HG03457 (cell line): Measurements from ENCODE around the gene MRPL44.

Source experiments
- ATAC-seq: cut with Tn5 transposase; IDR thresholded peaks from one replicate; pipeline ENCODE4 v1.9.1; 2021; ENCODE audit warnings: moderate number of reproducible peaks; ENCODE audit not compliant: unreplicated experiment

The MRPL44 gene

DNA sequence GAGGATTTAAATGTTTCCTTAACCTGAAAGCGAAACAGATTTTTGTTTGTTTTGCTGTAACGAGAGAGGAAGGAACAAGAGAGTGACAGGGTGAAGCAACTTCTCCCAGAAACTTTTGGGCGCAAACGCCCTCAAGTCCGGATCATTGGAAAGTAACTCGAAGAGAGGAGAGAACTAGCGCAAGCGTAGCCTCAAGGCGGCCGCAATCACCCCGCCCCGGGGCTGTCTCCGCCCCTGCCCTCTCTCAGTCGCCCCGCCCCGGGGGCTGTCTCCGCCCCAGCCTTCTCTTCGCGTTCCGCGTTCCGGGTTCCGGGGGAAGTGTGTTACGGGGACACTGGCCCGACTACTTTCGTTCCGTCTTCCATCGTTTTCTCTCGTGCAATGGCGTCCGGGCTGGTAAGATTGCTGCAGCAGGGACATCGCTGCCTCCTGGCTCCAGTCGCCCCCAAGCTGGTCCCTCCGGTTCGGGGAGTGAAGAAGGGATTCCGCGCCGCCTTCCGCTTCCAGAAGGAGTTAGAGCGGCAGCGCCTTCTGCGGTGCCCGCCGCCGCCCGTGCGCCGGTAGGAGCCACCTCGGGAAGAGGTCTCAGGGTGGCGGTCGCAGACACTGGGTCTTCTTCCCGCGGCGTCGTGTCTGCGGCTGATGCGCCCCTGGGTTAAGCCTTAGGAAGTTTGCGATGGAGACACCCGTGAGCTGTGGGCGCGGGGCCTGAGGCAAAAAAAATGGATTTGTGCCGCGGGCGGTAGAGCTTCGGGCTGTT, at the start of gene MRPL44:
Gene MRPL44 (plus strand): TSS at position 372 of the 760 bp plus-strand sequence. CDS start 10 bp downstream, at position 382.
- ATAC-seq, result peak; percentile 89

DNA sequence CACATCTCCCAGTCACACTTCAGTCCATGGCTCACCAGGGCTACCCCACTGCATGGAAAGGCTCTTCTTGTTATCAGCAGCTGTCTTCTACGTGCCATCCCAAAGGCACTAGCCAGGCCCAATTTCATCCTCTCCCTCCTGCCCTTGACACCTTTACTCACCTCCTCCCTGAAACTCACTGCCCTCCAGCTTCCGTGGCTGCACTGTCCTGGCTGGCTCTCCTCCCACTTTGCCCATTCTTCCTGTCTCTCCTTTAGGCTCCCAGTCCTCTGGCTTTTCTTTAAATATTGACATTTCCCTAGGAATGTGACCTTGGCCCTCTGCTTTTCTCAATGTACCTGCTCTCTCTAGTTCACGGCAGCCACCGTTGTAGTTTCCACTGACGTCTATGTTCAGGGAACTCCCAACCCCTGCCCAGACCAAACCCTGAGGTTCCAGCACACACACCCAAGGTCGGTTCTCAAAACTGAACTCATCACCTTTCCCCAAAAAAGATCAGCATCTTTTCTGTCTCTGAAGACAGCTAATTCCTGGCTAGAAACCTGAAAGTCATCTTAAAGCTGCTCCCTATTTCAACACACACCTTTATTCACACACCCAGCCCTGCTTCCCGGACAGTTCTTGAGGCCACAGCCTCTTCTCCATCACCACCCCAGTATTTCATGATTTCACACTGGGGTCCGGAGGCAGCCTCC, 48.8 kb upstream of the MRPL44 start:
- no peak for ATAC-seq

DNA sequence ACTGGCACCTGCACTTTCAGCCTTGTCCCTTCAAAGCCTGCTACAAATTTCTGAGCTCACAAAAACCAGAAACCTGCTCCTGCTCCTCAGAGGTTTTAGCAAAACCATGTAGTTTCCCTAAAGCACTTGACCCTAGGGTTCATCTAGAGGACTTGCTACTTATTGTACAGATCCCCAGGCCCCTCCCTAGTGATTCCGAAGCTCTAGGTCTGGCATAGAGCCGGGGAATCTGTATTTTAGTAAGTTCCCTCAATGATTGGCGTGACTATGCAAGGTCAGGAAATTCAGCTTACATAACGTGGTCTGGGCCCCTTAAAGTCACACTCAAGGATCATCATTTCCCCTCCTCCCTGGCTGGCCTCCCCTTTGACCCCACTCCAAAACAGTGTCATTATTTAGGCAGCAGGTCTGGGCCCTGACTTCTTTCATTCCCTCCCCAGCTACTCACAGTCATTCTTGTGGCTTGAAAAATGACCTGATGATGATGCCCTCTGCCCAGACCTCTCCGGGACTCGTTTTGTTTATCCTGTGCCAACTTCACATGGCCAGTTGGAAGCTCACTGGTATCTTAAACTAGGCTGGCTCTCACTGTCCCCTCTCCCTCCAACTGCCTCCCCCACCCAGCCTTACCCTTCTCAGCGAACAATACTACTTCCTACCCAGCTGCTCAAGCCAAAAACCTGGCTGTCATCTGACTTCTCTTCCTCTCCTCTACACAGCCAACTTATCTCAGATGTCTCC, 48.1 kb upstream of the MRPL44 start:
- no peak for ATAC-seq

DNA sequence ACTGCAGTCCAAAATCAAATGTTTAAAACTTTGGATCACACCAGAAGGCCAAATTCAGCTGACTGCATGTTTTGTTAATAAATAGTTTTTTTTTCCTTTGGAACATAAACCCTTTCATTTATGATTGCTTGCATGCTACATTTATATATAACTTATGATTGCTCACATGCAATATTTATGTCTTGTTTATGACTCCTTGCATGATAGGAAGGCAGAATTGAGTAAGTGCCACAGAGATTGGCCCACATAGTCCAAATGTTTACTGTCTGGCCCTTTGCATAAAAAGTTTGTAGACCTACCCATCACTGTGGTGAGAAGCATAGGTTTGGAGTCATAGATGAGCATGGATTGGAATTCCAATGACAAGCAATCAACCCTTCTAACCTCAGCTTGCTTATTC, 42.9 kb upstream of the MRPL44 start:
- no peak for ATAC-seq

DNA sequence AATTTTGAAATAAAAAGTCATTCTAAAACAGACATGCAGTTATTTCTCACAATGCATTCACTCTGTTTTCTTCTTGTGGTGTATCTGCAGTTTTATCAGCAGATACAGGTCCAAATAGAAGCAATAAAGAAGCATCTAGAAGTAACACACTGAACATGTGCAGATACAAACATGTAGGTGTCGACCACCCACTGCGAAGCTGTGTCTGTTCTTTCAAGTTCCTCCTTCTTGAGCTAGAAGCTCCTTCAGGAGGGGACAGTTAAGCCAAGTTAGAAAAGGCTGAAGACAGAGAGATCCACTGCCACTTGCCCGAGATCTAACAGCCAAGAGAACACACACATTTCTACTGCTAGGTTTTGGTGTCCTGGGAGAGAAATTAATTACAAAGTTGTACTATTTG, 42.2 kb upstream of the MRPL44 start:
- ATAC-seq, result no peak

DNA sequence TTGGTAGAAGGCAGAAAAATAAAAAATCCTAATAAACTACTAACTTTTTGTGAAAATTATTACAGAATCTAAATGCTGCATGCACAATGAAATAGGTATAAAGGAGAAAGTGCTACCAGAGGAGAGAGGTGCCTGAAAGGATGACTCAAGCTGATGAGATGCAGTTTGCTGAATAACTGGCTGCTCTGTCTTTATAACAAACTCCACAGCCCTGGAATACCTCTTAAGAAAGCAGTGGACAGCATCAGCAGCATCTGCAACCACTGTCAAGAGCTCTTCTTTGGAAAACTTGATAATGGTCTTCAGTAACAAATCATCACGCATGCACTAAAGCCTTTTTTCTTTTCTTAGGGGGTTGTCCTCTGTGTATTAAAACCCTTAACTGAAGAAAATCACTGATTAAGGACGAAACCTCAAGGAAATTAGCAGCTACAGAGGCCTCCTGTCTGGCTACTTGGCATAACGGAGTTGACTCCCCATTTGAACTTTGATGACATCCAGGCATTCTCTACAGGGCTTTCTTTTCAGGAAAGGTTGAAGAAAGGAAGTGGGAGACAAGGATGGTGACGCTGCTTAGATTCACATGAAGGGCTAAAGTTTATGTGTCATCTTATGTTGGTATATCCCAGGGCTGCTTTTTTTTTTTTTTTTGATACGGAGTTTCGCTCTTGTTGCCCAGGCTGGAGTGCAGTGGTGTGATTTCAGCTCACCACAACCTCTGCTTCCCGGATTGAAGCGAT, 40.9 kb upstream of the MRPL44 start:
- no peak for ATAC-seq

DNA sequence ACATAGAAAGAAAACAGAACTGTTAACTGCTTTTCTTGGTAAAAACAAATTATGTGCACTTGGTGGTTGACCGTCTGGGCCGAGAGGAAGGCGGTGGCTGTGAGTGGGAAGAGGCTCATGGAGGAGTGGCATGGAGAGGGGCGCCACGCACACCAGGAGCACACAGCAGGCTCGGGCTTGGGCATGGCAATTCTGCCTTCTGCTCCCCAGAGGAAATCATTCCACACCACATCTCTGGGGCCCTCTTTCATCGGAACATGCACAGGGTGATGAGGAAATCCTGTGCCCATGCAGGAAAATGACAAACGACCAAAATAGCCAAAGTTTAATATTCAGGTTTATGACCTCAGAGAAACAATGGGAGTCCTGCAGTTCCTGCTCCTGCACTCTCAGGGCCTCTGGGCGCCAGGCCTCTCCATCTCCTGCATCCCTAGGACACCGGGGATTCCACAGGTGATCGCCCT, 38.6 kb upstream of the MRPL44 start:
- no peak for ATAC-seq

DNA sequence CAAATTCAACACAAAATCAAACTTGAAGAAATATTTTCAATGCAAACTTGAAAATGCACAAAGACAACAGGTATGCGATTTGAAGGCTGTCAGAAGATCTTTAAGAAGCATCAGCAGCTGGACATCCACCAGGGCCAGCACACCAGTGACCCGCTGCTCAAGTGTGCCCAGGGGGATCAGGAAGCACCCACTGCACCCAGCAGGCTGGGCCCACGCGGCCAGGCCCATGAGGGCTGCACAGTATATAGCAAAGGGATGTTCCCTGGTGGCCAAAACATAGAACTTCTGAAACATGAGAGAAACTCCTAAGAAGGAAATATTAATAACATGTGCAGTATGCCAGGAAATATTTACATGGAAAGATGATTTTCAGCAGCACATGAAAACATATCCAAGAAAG, 37.2 kb upstream of the MRPL44 start:
- ATAC-seq, result no peak

DNA sequence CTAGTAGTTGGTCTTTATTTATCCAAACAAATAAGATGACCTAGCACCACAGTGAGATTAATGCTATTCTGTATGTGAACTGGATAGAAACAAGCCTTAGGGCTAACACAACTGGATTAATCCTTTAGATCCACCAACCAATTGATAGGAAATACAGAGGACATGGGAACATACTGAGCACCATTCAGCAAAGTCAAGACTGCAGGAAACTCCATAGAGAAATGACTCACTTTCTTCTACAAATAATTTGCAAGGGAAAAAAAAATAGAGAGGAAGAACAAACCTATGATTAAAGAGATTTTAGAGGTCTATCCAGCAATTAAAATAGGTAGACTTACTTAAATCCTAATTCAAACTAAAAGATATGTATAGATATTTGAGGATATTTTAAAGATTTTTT, 36.1 kb upstream of the MRPL44 start:
- no peak for ATAC-seq

DNA sequence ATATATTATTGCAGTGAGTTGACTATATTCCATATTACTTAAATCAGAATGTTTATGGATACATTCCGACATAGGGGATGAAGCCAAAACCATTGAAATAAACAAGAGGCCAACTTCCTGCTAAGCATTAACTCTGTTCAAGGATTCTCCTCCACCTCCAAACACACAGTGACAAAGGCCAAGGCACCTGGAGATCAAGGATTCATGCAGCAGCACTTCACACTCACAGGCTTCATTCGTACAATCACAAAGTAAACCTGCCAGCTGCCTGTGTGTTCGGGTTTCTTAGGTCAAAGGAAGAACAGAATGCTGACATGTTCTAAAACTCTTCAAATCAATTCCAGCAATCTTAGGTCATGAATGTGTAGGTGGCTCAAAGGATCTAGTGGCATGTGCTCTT, 35.0 kb upstream of the MRPL44 start:
- no peak for ATAC-seq

DNA sequence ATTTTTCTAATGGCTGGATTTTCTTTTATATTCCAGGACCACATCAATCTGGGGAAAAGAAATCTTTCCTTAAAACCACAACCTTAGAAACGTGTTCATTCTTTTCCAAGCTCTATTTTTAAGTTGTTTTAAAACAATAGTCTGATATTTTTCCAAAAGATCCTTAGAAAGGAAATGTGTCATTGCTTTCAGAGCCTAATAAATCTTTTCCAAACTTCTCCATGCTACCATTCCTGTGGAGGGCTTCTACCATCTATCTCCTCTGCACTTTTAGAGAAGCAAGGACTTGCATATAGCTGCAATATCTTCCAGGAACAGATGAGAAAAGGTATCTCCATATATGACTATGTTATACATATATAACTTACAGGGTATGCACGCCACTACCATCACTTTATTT, 33.3 kb upstream of the MRPL44 start:
- ATAC-seq, result no peak

DNA sequence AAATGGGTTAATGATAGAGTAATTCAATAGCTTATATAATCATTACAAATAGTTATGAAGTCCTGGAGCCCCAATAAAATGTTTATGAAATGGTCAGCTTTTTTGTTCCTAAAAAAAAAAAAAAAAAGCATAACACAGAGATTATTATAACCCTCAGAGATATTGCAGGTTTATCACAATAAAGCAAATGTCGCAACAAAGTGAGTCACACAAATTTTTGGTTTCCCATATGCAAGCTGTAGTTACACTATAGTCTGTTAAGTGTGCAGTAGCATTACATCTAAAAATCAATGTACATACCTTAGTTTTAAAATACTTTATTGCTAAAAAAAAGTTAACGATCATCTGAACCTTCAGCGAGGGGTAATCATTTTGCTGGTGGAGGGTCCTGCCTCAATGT, 32.2 kb upstream of the MRPL44 start:
- no peak for ATAC-seq

DNA sequence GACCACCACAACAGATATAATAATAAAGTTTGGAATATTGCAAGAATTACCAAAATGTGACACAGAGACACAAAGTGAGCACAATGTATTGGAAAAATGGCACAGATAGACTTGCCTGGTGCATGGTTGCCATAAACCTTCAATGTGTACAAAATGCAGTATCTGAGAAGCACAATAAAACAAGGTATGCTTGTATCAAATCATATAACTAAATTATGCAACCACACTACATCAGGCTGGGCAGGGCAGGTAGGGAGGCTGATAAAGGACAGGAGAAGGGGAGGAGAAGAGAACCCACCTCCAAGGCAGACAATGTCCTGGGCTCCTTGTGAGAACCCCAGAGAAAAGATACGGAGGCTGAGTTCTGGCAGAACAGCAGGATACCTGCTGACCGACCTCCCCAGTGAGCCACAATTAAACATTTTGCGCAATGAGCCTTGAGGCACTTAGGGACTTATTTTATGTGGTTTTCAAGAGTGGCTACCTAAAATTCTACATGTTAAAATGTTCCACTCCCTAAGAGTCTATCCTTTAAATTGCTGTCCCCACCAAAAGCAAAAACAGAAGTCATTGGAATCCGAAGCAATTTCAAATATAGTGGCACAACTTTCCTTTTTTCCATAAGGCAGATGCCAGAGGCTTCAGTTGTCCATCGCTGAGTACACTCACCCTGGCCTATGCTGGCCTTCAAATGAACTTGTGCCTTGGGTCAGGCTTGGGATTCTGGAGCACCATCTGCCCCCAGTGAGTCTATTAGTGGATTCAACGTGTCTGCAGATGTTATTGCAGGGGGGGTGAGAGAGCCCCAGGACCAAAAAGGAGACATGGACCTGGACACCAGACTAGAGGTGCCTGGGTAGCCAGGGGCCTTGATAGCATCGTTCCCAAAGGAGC, 28.9 kb upstream of the MRPL44 start:
- no peak for ATAC-seq

DNA sequence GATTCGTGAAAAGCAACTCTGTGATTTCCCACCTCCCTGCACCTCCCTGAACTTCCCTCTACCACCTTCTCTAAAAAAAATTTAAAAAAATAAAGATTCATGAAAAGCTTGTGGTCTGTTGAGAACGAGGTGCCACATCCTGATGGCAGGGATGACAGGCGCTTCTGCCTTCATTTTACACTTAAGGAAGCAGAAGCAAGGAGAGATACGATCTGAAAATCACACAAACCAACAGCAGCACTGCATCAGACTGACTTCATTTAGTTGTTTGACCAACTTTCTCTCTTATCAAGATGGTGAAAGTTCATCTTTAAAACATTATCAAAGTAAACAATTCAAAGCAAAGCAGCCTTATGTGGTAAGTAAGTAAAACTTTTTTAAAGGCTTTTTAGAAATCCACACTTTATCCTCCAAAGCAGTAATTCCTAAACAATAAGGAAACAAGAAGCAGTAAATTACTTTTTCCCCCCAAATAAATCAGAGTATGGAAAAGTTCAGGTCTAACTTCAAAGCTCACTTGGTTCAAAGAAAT, 27.6 kb upstream of the MRPL44 start:
- no peak for ATAC-seq

DNA sequence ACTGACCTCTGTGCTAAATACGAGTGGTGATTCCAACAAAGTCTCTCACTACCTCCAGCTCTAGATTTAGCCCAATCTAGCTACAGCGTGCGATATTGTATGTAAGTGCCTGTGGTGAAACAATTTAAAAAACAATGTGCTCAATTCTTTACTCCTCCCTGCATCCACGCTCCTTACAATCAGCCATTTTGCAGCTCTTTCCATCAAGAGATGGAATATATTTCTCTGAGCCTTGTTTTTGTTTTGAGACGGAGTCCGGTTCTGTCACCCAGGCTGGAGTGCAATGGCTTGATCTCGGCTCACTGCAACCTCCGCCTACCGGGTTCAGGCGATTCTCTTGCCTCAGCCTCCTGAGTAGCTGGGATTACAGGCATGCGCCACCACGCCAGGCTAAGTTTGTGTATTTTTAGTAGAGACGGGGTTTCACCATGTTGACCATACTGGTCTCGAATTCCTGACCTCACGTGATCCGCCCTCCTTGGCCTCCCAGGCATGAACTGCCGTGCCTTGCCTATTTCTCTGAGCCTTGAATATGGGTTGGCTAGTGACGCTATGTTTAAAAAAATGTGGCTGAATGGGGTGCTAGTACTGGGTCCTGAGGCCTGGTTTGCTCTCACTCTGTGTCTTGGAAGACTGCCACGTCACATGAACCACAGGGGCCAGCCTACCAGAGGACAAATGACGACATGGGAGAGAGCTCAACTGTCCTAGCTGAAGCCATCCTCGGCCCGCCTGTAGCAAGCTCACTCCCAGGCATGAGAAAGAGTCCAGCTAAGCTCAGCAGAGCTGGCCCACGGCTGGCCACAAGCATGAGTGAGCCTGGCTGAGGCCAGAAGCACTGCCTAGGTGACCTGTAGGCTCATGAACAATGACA, 26.9 kb upstream of the MRPL44 start:
- no peak for ATAC-seq

DNA sequence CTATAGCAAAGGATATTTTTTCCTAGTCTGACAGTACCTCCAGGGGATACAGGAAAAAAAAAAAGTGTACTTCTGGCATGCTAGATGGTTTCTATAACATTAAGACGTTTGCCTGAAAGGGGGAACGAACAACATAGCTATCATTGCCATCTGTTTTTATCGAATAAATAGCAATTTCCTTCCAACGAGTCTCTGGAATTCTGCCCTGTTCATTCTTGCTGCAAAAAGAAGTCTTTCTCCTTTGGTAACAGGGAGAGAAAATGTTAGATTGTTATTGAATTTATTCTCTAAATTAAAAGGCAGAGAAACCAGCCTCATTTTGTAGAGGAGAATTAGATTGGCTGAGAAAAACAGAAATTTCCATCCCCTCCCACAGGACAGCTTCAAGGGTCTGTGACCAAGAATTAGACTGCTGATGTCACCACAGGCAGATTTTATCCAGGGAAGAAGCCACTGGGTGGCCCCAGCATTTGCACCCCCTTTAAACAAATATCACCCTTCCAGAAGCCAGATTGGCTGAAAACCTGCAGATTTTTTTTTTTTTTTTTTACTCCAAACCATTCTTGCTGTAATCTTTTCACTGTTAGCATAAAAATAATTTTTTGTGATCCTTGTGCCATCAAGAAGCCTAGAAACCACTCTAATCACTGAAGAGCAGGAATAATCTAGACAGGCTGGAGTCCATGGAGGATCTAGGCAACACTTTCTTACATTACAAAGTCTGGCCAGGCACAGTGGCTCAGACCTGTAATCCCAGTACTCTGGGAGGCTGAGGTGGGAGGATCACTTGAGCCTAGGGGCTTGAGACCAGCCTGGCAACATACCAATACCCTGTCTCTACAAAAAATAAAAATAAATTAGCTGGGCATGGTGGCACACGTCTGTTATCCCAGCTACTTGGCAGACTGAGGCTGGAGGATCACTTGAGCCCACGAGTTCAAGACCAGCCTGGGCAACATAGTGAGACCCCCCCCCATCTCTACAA, 24.2 kb upstream of the MRPL44 start:
- ATAC-seq, result no peak

DNA sequence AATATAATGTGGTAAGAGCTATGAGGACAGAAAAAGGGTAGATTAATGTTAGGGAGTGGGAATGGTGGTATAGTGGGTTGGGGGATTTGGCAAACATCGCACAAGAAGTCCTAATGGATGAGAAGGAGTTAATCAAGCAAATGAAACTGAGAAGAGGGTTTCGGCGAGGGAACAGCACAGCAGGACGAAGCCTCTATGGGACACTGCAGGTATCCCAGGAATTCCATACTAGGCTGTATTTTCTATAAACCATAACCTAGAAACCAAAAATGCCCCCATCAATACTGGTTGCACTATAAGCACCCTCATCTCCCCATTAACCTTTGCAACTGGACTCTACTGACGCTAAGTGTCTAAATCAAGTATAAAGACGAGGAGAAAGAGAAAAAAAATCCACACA, 22.4 kb upstream of the MRPL44 start:
- ATAC-seq, result no peak
